Stimulated activated CD8-positive, alpha-beta memory T cell treated with anti-CD3 and anti-CD28 coated beads, Interleukin-15, amount 100 ng/mL, for 48 hours (primary cell): ENCODE results near the gene ACTL9.
"Not testable (repeated sequence)": the region's sequence is repeated elsewhere in the genome, so short reads cannot be mapped to it uniquely, and the experiment has no call there.

Experiments
- DNase-seq, 2 donors: peaks; one replicate each; pipeline ENCODE4 v3.0.0-alpha.2; 2020; ENCODE audit warnings: low read depth in 2 of 2

Gene ACTL9

GRCh38 chr19:8698433-8699063 lies at the start of gene ACTL9:
ACTL9 (minus strand) TSS chr19:8698795; CDS start chr19:8698701, 94 bp downstream.
- DNase-seq = no peak

GRCh38 chr19:8739291-8740065 lies 40.9 kb upstream of the ACTL9 start:
- DNase-seq = not testable (repeated sequence)

- no peak for DNase-seq
Observed at GRCh38 chr19:8738377-8738776, 39.8 kb upstream of the ACTL9 start.

GRCh38 chr19:8731428-8732169 lies 33.0 kb upstream of the ACTL9 start:
- no peak for DNase-seq

- DNase-seq = no peak
Observed at GRCh38 chr19:8724276-8724675, 25.7 kb upstream of the ACTL9 start.

- no peak for DNase-seq
Observed at GRCh38 chr19:8722032-8722431, 23.4 kb upstream of the ACTL9 start.

- DNase-seq = no peak
Observed at GRCh38 chr19:8721334-8721733, 22.7 kb upstream of the ACTL9 start, which contains the start of gene OR2Z1. OR2Z1 (plus strand) TSS chr19:8721634; CDS start chr19:8731029, 9,395 bp downstream.

GRCh38 chr19:8710337-8710736 lies 11.7 kb upstream of the ACTL9 start:
- not testable (repeated sequence) for DNase-seq

- no peak for DNase-seq
Observed at GRCh38 chr19:8705742-8706141, 7.1 kb upstream of the ACTL9 start.

- not testable (repeated sequence) for DNase-seq
Observed at GRCh38 chr19:8705304-8705703, 6.7 kb upstream of the ACTL9 start.

- no peak for DNase-seq
Observed at GRCh38 chr19:8703223-8703622, 4.6 kb upstream of the ACTL9 start.

- peak; percentile 20 for DNase-seq
Observed at GRCh38 chr19:8702350-8702749, 3.8 kb upstream of the ACTL9 start.

GRCh38 chr19:8700956-8701355 lies 2.4 kb upstream of the ACTL9 start:
- no peak for DNase-seq

- DNase-seq = no peak
Observed at GRCh38 chr19:8699908-8700307, 1.3 kb upstream of the ACTL9 start.

GRCh38 chr19:8697671-8698432 lies 743 bp downstream of the ACTL9 start:
- no peak for DNase-seq

- no peak for DNase-seq
Observed at GRCh38 chr19:8696993-8697392, 1.6 kb downstream of the ACTL9 start.

GRCh38 chr19:8695911-8696310 lies 2.7 kb downstream of the ACTL9 start:
- DNase-seq = no peak

- no peak for DNase-seq
Observed at GRCh38 chr19:8695501-8695900, 3.1 kb downstream of the ACTL9 start.

GRCh38 chr19:8690753-8691539 lies 7.6 kb downstream of the ACTL9 start:
- DNase-seq = no peak

- DNase-seq = no peak
Observed at GRCh38 chr19:8688930-8689329, 9.7 kb downstream of the ACTL9 start.

- no peak for DNase-seq
Observed at GRCh38 chr19:8686549-8686948, 12.0 kb downstream of the ACTL9 start.
